Measurements from ENCODE around the gene IL17C.

The IL17C gene

GRCh38 chr16:88627531-88628411 is 10.6 kb upstream of the IL17C start:
- no peak for DNase-seq (ENCODE audit: low spot score)

- DNase-seq (ENCODE audit: low spot score) = no peak
Observed at GRCh38 chr16:88628512-88628974, 9.8 kb upstream of the IL17C start.

- no peak for DNase-seq (ENCODE audit: low spot score)
Observed at GRCh38 chr16:88629835-88630234, 8.5 kb upstream of the IL17C start.

GRCh38 chr16:88630433-88630832 is 7.9 kb upstream of the IL17C start:
- no peak for DNase-seq (ENCODE audit: low spot score)

- no peak for DNase-seq (ENCODE audit: low spot score)
Observed at GRCh38 chr16:88630941-88631340, 7.4 kb upstream of the IL17C start.

GRCh38 chr16:88631384-88631783 is 7.0 kb upstream of the IL17C start:
- no peak for DNase-seq (ENCODE audit: low spot score)

- DNase-seq (ENCODE audit: low spot score) = no peak
Observed at GRCh38 chr16:88631920-88632586, 6.3 kb upstream of the IL17C start.

- no peak for DNase-seq (ENCODE audit: low spot score)
Observed at GRCh38 chr16:88632587-88632930, 5.8 kb upstream of the IL17C start.

GRCh38 chr16:88633684-88634140 is 4.7 kb upstream of the IL17C start:
- peak; percentile 44 for DNase-seq (ENCODE audit: low spot score)

- DNase-seq (ENCODE audit: low spot score) = no peak
Observed at GRCh38 chr16:88634141-88634993, 4.0 kb upstream of the IL17C start.

GRCh38 chr16:88634994-88635670 is 3.2 kb upstream of the IL17C start:
- DNase-seq (ENCODE audit: low spot score) = no peak

- DNase-seq (ENCODE audit: low spot score) = no peak
Observed at GRCh38 chr16:88635671-88636319, 2.6 kb upstream of the IL17C start.

GRCh38 chr16:88636488-88637265 is 1.7 kb upstream of the IL17C start:
- no peak for DNase-seq (ENCODE audit: low spot score)

- no peak for DNase-seq (ENCODE audit: low spot score)
Observed at GRCh38 chr16:88639231-88640038, 1.1 kb downstream of the IL17C start.

- no peak for DNase-seq (ENCODE audit: low spot score)
Observed at GRCh38 chr16:88640039-88640495, 1.7 kb downstream of the IL17C start.

GRCh38 chr16:88640498-88641247 is 2.3 kb downstream of the IL17C start:
- no peak for DNase-seq (ENCODE audit: low spot score)

GRCh38 chr16:88642881-88643643 is 4.7 kb downstream of the IL17C start:
- DNase-seq (ENCODE audit: low spot score) = no peak

- DNase-seq (ENCODE audit: low spot score) = no peak
Observed at GRCh38 chr16:88643644-88643932, 5.2 kb downstream of the IL17C start.
